ENCODE results near the gene SLC7A1. TPM values are rescaled to one million over a fixed set of nuclear protein-coding genes. Genes with fewer than 3 reads are reported as not detected.

SLC7A1 gene
- total RNA-seq, 3 donors from 2014 or later, result 6.6 to 15.4 (median 12.7) TPM

DNA sequence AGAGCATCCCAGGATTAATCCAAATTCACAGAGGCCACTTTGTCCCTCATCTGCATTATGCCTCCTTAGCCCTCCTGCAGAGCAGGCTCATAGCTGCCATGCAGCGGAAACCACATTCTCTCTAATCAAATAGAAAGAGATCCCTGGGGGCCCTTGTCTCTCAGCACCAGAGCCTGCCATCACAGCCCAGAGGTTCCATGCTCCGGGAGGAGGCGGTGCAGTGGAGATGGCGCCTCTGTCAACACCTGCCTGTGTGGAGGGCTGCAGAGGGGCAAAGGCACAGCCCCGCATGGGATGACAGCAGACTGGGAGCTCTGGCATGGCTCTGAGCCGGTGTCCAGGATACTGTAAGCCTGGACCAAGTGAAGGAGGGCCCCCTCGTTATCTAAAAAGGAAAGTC, 111.3 kb downstream of the SLC7A1 start:
- Histone ChIP-seq H3K36me3 (no peaks in the 10 kb centered on the region), H3K9me3 (no peaks in the 10 kb centered on the region), H3K27me3 (no peaks in the 10 kb centered on the region), H3K27ac (no peak overlapping the region), H3K4me3 (no peak overlapping the region), H3K4me1 (no peaks in the 10 kb centered on the region)
- intact Hi-C loops (cut with DNase I; ENCODE audit: low total_unique reads), result no loop called here
- no peak for DNase-seq (ENCODE audit: low spot score in 2 of 2)
- TF ChIP-seq POLR2AphosphoS5 (IDR thresholded peaks at IDR 0.05), result no peak
- TF ChIP-seq POLR2A (IDR thresholded peaks at IDR 0.05), result no peak

DNA sequence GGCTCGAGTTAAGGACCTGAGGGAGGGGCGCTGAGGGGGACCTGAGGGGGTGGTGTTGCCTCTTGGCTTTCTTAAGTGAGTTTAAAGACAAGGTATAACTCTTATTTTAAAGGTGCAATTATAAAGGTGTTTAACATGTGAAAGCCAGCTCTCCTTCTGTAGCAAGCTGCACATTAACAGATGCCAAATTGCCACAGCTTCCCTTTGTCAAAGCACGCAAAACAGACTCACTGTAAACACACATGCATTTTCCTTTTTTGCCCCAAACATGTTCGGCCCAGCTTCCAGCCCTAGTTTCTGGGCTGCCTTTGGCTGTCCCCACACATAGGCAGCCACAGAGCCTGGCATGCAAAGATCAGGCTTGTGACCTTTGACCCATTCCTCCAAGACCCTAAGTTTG, 111.9 kb downstream of the SLC7A1 start:
- Histone ChIP-seq H3K27ac (no peak overlapping the region), H3K9me3 (no peaks in the 10 kb centered on the region), H3K4me1 (no peaks in the 10 kb centered on the region), H3K4me3 (no peak overlapping the region), H3K27me3 (no peaks in the 10 kb centered on the region), H3K36me3 (no peaks in the 10 kb centered on the region)
- intact Hi-C loops (cut with DNase I; ENCODE audit: low total_unique reads), result no loop called here
- DNase-seq (ENCODE audit: low spot score in 2 of 2), result no peak
- TF ChIP-seq, protein P1, sequence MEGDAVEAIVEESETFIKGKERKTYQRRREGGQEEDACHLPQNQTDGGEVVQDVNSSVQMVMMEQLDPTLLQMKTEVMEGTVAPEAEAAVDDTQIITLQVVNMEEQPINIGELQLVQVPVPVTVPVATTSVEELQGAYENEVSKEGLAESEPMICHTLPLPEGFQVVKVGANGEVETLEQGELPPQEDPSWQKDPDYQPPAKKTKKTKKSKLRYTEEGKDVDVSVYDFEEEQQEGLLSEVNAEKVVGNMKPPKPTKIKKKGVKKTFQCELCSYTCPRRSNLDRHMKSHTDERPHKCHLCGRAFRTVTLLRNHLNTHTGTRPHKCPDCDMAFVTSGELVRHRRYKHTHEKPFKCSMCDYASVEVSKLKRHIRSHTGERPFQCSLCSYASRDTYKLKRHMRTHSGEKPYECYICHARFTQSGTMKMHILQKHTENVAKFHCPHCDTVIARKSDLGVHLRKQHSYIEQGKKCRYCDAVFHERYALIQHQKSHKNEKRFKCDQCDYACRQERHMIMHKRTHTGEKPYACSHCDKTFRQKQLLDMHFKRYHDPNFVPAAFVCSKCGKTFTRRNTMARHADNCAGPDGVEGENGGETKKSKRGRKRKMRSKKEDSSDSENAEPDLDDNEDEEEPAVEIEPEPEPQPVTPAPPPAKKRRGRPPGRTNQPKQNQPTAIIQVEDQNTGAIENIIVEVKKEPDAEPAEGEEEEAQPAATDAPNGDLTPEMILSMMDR (IDR thresholded peaks at IDR 0.05), result no peak
- no peak for TF ChIP-seq POLR2AphosphoS5 (IDR thresholded peaks at IDR 0.05)
- no peak for TF ChIP-seq POLR2A (IDR thresholded peaks at IDR 0.05)

DNA sequence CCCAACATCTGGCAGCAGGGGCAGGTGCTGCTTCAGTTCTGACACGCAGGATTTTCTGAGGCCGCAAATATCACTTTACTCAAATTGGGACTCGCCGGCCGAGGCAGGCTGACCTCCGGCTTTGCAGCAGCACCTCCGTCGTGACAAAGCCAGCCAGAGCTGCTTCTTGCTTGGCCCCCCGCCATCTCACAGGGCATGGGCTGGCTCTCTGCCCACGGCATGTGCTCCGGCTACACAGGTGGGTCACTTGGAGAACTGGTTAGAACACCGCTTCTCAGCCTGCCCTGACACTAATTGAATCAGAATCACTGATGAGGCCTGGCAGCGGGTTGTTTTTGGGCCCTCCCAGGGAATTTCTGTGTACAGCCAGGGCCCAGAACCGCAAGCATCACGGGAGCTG, 112.3 kb downstream of the SLC7A1 start:
- Histone ChIP-seq H3K36me3 (no peaks in the 10 kb centered on the region), H3K27ac (no peak overlapping the region), H3K4me3 (no peak overlapping the region), H3K9me3 (no peaks in the 10 kb centered on the region), H3K4me1 (no peaks in the 10 kb centered on the region), H3K27me3 (no peaks in the 10 kb centered on the region)
- TF ChIP-seq, protein P1 (IDR thresholded peaks at IDR 0.05), result no peak
- TF ChIP-seq POLR2A (IDR thresholded peaks at IDR 0.05), result no peak
- no peak for TF ChIP-seq POLR2AphosphoS5 (IDR thresholded peaks at IDR 0.05)
- DNase-seq (ENCODE audit: low spot score in 2 of 2), result peak in 1 of 2 donors; percentile 51
- intact Hi-C loops (cut with DNase I; ENCODE audit: low total_unique reads), result no loop called here

DNA sequence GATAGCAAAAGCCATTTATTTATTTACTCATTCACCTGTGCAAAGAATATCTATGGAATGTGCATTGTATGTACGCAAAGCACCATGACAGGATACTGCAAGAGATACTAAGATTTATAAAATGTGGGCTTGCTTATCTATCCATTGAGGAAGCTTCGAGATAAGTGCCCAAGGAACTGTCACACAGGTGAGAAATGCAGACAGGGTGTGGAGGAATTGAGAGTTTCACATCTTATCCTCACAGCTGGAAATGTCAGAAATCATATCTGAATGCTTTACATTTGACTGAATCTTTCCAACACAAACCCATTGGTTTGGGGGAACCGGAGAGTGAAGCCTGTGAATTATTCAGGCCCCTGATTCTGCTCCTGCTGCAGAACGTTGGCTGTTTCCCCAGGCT, 113.0 kb downstream of the SLC7A1 start:
- TF ChIP-seq, protein P1 (IDR thresholded peaks at IDR 0.05), result no peak
- no peak for TF ChIP-seq POLR2AphosphoS5 (IDR thresholded peaks at IDR 0.05)
- TF ChIP-seq POLR2A (IDR thresholded peaks at IDR 0.05), result no peak

DNA sequence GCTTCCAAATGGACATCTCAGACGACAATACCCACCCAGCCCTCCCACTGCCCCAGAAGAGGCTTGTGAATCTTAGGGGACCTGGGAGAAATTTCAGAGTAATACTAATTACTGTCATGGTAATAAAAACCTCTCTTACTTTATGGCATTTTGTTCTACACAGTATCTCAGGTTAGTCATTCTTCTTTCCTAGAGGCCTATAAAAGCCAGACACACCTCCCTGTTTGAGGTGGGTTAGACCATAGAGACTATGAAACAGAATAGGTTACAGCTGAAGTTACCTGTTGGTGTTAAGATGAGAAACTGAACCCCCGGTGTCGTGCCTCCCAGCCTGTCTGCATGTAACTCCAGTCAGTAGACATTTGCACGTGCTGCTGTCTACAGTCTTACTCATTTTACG, 113.9 kb downstream of the SLC7A1 start:
- Histone ChIP-seq H3K4me3 (no peak overlapping the region), H3K36me3 (no peaks in the 10 kb centered on the region), H3K4me1 (no peaks in the 10 kb centered on the region), H3K27me3 (no peaks in the 10 kb centered on the region), H3K9me3 (no peaks in the 10 kb centered on the region), H3K27ac (no peak overlapping the region)
- no peak for DNase-seq (ENCODE audit: low spot score in 2 of 2)
- intact Hi-C loops (cut with DNase I; ENCODE audit: low total_unique reads), result no loop called here
- TF ChIP-seq, protein P1 (IDR thresholded peaks at IDR 0.05), result no peak
- TF ChIP-seq POLR2A (IDR thresholded peaks at IDR 0.05) (no peak), POLR2AphosphoS5 (IDR thresholded peaks at IDR 0.05) (no peak)

More for the DNA sequence above, 113.0 kb downstream of the SLC7A1 start:
- no peak overlapping the region for H3K4me3 ChIP-seq
- no peaks in the 10 kb centered on the region for H3K36me3 ChIP-seq
- no peak for DNase-seq (ENCODE audit: low spot score in 2 of 2)
- intact Hi-C loops (cut with DNase I; ENCODE audit: low total_unique reads), result no loop called here
- H3K27ac ChIP-seq, result no peak overlapping the region
- H3K4me1 ChIP-seq, result no peaks in the 10 kb centered on the region
- H3K27me3 ChIP-seq, result no peaks in the 10 kb centered on the region
- H3K9me3 ChIP-seq, result no peaks in the 10 kb centered on the region

Data from breast epithelium (tissue), 4 donors.